A549 (cell line): ENCODE results near the gene PTPN9. TPM values are rescaled to one million over a fixed set of nuclear protein-coding genes. Genes with fewer than 3 reads are reported as not detected.
"Not testable (repeated sequence)": the region's sequence is repeated elsewhere in the genome, so short reads cannot be mapped to it uniquely, and the experiment has no call there.

Experiments
- ATAC-seq, 2 experiments: fragments of 200-7000 bp in 1 of 2; fragments of >200 bp in 1 of 2; cut with Nextera tagmentation in 1 of 2; cut with Tn5 transposase in 1 of 2; 3 replicates each; pipeline versions ENCODE4 v1.8.0 to v1.9.1; 2018 to 2020; ENCODE audit warnings: mild to moderate bottlenecking in 1 of 2, moderate library complexity in 1 of 2
- CTCF ChIA-PET: fragments of 300-600 bp; sonication (Branson Sonifier 250); formaldehyde crosslinking; extraction: SDS; loops from one replicate; lab custom pipeline; 2021; ENCODE audit warnings: antibody characterized with exemption, inconsistent platforms; lab: Yijun Ruan, JAX
- POLR2A ChIA-PET: fragments of 350-600 bp; formaldehyde crosslinking; extraction: SDS; loops from one replicate; lab custom pipeline; 2021; ENCODE audit warnings: antibody characterized with exemption, inconsistent platforms; lab: Yijun Ruan, JAX
- DNase-seq, 2 experiments: peaks; one replicate each; pipeline versions ENCODE4 v3.0.0 to v3.0.0-alpha.2; 2011 to 2016; ENCODE audit warnings: low read depth in 1 of 2, low spot score in 1 of 2
- FAIRE-seq: peaks from 2 replicates; lab custom pipeline; 2011; peaks lifted over from hg19 to GRCh38; lab: Jason Lieb, UNC
- H3K27ac ChIP-seq, 2 experiments: fragments of >200 bp; sonication (Bioruptor Twin); formaldehyde crosslinking; 3 replicates each; pipeline ENCODE4 v1.5.1; 2016 to 2017
- H3K4me1 ChIP-seq: fragments of >200 bp; sonication (Bioruptor Twin); formaldehyde crosslinking; 3 replicates; pipeline ENCODE4 v1.6.1; 2016
- H3K4me2 ChIP-seq: fragments of >200 bp; sonication (Bioruptor Twin); formaldehyde crosslinking; 3 replicates; pipeline ENCODE4 v1.6.1; 2016
- H3K4me3 ChIP-seq: fragments of >200 bp; sonication (Bioruptor Twin); formaldehyde crosslinking; 3 replicates; pipeline ENCODE4 v1.5.1; 2016
- H3K9me3 ChIP-seq: fragments of >200 bp; sonication (Bioruptor Twin); formaldehyde crosslinking; 3 replicates; pipeline ENCODE4 v1.6.1; 2016
- ATOH8 ChIP-seq: fragments of 250-450 bp; sonication (Bioruptor Pico); IDR thresholded peaks from 2 replicates; pipeline ENCODE4 v1.5.0; 2020; ENCODE audit warnings: low read depth, mild to moderate bottlenecking, moderate library complexity
- BHLHE40 ChIP-seq: IDR thresholded peaks from 2 replicates; pipeline ENCODE4 v1.6.1; 2012; ENCODE audit warnings: low read depth, low read length, inconsistent platforms
- CEBPB ChIP-seq, 2 experiments: fragments of >200 bp in 1 of 2; sonication (Bioruptor Twin) in 1 of 2; formaldehyde crosslinking in 1 of 2; IDR thresholded peaks; 2 replicates each; pipeline ENCODE4 v1.6.1; 2012 to 2016
- EHMT2 ChIP-seq: fragments of 200-600 bp; sonication (generic); IDR thresholded peaks from 2 replicates; pipeline ENCODE4 v1.6.1; 2016; ENCODE audit warnings: antibody characterized with exemption, low read depth, mild to moderate bottlenecking, moderate library complexity
- EP300 ChIP-seq, 2 experiments: fragments of >200 bp; sonication (Bioruptor Twin); formaldehyde crosslinking; IDR thresholded peaks; 2 replicates in 1 of 2; 3 replicates in 1 of 2; pipeline ENCODE4 v1.6.1; 2016 to 2017
- FOSL2 ChIP-seq, 2 experiments: fragments of 450-650 bp in 1 of 2; fragments of >200 bp in 1 of 2; sonication (Bioruptor Twin) in 1 of 2; formaldehyde crosslinking; IDR thresholded peaks; 2 replicates each; pipeline versions ENCODE4 v1.5.0 to v1.6.1; 2016 to 2020; ENCODE audit warnings: mild to moderate bottlenecking in 1 of 2, moderate library complexity in 1 of 2
- JUNB ChIP-seq: fragments of >200 bp; sonication (Bioruptor Twin); formaldehyde crosslinking; IDR thresholded peaks from 2 replicates; pipeline ENCODE4 v1.6.1; 2016
- MAFK ChIP-seq: fragments of 450-650 bp; IDR thresholded peaks from 2 replicates; pipeline ENCODE4 v1.6.1; 2014; ENCODE audit not compliant: partially characterized antibody
- NPAS2 ChIP-seq: fragments of 250-450 bp; sonication (Bioruptor Pico); IDR thresholded peaks from 2 replicates; pipeline ENCODE4 v1.8.0; 2022; ENCODE audit warnings: mild to moderate bottlenecking, moderate library complexity, borderline replicate concordance
- NR3C1 ChIP-seq: fragments of >200 bp; sonication (Bioruptor Twin); formaldehyde crosslinking; IDR thresholded peaks from 3 replicates; pipeline ENCODE4 v1.6.1; 2017
- POLR2AphosphoS2 ChIP-seq: conservative IDR thresholded peaks from 2 replicates; pipeline ENCODE4 v1.6.1; 2012; ENCODE audit warnings: low read length, improper control_type of control experiment, inconsistent platforms
- RAD21 ChIP-seq, 2 experiments: fragments of >200 bp in 1 of 2; sonication (Bioruptor Twin) in 1 of 2; formaldehyde crosslinking in 1 of 2; IDR thresholded peaks in 1 of 2; conservative IDR thresholded peaks in 1 of 2; 2 replicates in 1 of 2; 3 replicates in 1 of 2; pipeline ENCODE4 v1.6.1; 2012 to 2018; ENCODE audit warnings: inconsistent platforms in 1 of 2
- RCOR1 ChIP-seq: fragments of 150-350 bp; IDR thresholded peaks from 2 replicates; pipeline ENCODE4 v1.6.1; 2014; ENCODE audit warnings: antibody characterized with exemption, low read length, low read depth
- TFCP2L1 ChIP-seq: fragments of 250-450 bp; sonication (Bioruptor Pico); IDR thresholded peaks from 2 replicates; pipeline ENCODE4 v1.5.0; 2021; ENCODE audit warnings: mild to moderate bottlenecking
- TP53 ChIP-seq: fragments of 250-450 bp; sonication (Bioruptor Pico); IDR thresholded peaks from 2 replicates; pipeline ENCODE4 v1.5.0; 2021; ENCODE audit warnings: mild to moderate bottlenecking, moderate library complexity
- WGBS: methylation state at CpG from one replicate; pipeline ENCODE4 v1.1.6; 2017; ENCODE audit errors: missing lambda C conversion rate; 5-methylcytosine and 5-hydroxymethylcytosine counted together
- polyA plus RNA-seq, 4 experiments: library from polyadenylated mRNA; depleted of rRNA in 3 of 4; stranded (reverse); fragments of >200 nt; fragmentation: RNase III in 1 of 4; extraction: RNeasy Plus Mini Kit Qiagen cat#74134 plus additional on column Dnase treatment in 1 of 4; gene quantifications; 2 replicates in 3 of 4; 3 replicates in 1 of 4; pipeline ENCODE4 v1.2.3, GENCODE V29; 2011 to 2017
- TF ChIP-seq, protein P1 (sequence below): fragments of 200-600 bp; sonication (generic); IDR thresholded peaks from 2 replicates; pipeline ENCODE4 v1.6.1; 2016; ENCODE audit warnings: antibody characterized with exemption, mild to moderate bottlenecking, moderate library complexity

Gene PTPN9
- polyA plus RNA-seq, 2 of the 4 experiments (the other 2 are of a cell fraction): 29.5 to 60.2 TPM

GRCh38 chr15:75443972-75444453, 135.1 kb downstream of the PTPN9 start:
- TF ChIP-seq FOSL2 (IDR thresholded peaks at IDR 0.05) (0 out of 2 replicates have a peak, but pooled peaks have one; percentile 7), FOSL2 (CRISPR knock-in tag; IDR thresholded peaks at IDR 0.05) (peak; percentile 77), CEBPB (IDR thresholded peaks at IDR 0.05) (peak; percentile 51 to 82; a peak in 3 of 4 replicates)
- not testable (repeated sequence) for FAIRE-seq, H3K4me3 ChIP-seq, DNase-seq, ATAC-seq, H3K9me3 ChIP-seq
- H3K4me2 ChIP-seq: peak overlapping the region; percentile 47
- ChIA-PET POLR2A (interaction anchor here (1.3 to 1.5 kb wide), 2 partner anchors 10 to 77 kb away, joined by 3 to 4 read pairs; no protein-coding TSS in a partner anchor), CTCF (interaction anchor here (1.3 kb wide), 2 partner anchors 8 to 44 kb away, joined by 3 to 4 read pairs; no protein-coding TSS in a partner anchor)
- peaks cover 18% of the 10 kb centered on the region for H3K4me1 ChIP-seq
- WGBS: 78% methylated on average over 8 of the region's 8 CpGs
- peak overlapping the region; percentile 66 to 83 for H3K27ac ChIP-seq

- no peak for TF ChIP-seq MAFK
- TF ChIP-seq TFCP2L1: no peak
- TF ChIP-seq, protein P1, sequence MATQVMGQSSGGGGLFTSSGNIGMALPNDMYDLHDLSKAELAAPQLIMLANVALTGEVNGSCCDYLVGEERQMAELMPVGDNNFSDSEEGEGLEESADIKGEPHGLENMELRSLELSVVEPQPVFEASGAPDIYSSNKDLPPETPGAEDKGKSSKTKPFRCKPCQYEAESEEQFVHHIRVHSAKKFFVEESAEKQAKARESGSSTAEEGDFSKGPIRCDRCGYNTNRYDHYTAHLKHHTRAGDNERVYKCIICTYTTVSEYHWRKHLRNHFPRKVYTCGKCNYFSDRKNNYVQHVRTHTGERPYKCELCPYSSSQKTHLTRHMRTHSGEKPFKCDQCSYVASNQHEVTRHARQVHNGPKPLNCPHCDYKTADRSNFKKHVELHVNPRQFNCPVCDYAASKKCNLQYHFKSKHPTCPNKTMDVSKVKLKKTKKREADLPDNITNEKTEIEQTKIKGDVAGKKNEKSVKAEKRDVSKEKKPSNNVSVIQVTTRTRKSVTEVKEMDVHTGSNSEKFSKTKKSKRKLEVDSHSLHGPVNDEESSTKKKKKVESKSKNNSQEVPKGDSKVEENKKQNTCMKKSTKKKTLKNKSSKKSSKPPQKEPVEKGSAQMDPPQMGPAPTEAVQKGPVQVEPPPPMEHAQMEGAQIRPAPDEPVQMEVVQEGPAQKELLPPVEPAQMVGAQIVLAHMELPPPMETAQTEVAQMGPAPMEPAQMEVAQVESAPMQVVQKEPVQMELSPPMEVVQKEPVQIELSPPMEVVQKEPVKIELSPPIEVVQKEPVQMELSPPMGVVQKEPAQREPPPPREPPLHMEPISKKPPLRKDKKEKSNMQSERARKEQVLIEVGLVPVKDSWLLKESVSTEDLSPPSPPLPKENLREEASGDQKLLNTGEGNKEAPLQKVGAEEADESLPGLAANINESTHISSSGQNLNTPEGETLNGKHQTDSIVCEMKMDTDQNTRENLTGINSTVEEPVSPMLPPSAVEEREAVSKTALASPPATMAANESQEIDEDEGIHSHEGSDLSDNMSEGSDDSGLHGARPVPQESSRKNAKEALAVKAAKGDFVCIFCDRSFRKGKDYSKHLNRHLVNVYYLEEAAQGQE: no peak
- no peak for TF ChIP-seq NPAS2 (CRISPR knock-in tag)
- TF ChIP-seq ATOH8 (CRISPR knock-in tag): no peak
- TF ChIP-seq BHLHE40: no peak
- no peak for TF ChIP-seq NR3C1
- no peak for TF ChIP-seq EP300 (IDR thresholded peaks at IDR 0.05)
- no peak for TF ChIP-seq RAD21 (conservative IDR thresholded peaks at IDR 0.05 in 1 of 2, IDR thresholded peaks at IDR 0.05 in 1 of 2)
- no peak for TF ChIP-seq EHMT2
- TF ChIP-seq JUNB: no peak
- TF ChIP-seq, all 56 proteins: peak for 0
- no peak for FAIRE-seq
- ChIA-PET CTCF (interaction anchor here (0.5 to 2.8 kb wide), 2 partner anchors 25 to 70 kb away, joined by 3 to 11 read pairs; partner anchors contain the start of gene MAN2C1), POLR2A (no interaction called here)
- H3K27ac ChIP-seq: no peak overlapping the region
- H3K9me3 ChIP-seq: no peaks in the 10 kb centered on the region
- DNase-seq: no peak
- H3K4me1 ChIP-seq: no peaks in the 10 kb centered on the region
- no peak for ATAC-seq
- WGBS: 95% methylated on average over 4 of the region's 4 CpGs
- H3K4me3 ChIP-seq: no peak overlapping the region
- H3K4me2 ChIP-seq: no peak overlapping the region
These were observed 141.4 kb downstream of the PTPN9 start for GRCh38 chr15:75437721-75438120.

- ChIA-PET POLR2A (no interaction called here), CTCF (interaction anchor here (0.6 to 2.8 kb wide), 2 partner anchors 69 kb away, joined by 5 to 11 read pairs; partner anchors contain the start of gene MAN2C1)
- peak; percentile 18 to 30; a peak in 1 of 6 replicates for ATAC-seq
- 95% methylated on average over 5 of the region's 5 CpGs for WGBS
- Histone ChIP-seq H3K27ac (no peak overlapping the region), H3K4me3 (no peak overlapping the region), H3K4me1 (no peaks in the 10 kb centered on the region), H3K4me2 (no peak overlapping the region), H3K9me3 (no peaks in the 10 kb centered on the region)
- TF ChIP-seq POLR2AphosphoS2 (0 out of 2 replicates have a peak, but pooled peaks have one; percentile 24), TP53 (CRISPR knock-in tag) (no peak), RCOR1 (no peak)
- FAIRE-seq: no peak
- DNase-seq: no peak
These were observed 142.2 kb downstream of the PTPN9 start for GRCh38 chr15:75436881-75437280.
